Natural killer cell treated with Interleukin-12 subunit alpha and Interleukin-12 subunit beta and Interleukin-15 and Interleukin-18, amount 100 ng/mL, for 72 hours (primary cell): ENCODE results near the gene CDH16. TPM values are rescaled to one million over a fixed set of nuclear protein-coding genes. Genes with fewer than 3 reads are reported as not detected.
"Not testable (repeated sequence)": the region's sequence is repeated elsewhere in the genome, so short reads cannot be mapped to it uniquely, and the experiment has no call there.

ENCODE experiments used
- ATAC-seq, 2 donors: fragments of 150-1000 bp; cut with Tn5 transposase in 1 of 2; sonication (Bioruptor Pico), chemical (Tn5 transposase) in 1 of 2; 2 replicates each; pipeline ENCODE4 v1.10.0; 2021
- DNase-seq: peaks from one replicate; pipeline ENCODE4 v3.0.0; 2022; ENCODE audit warnings: low spot score
- H3K27ac Mint-ChIP-seq, 2 donors: 1 replicate in 1 of 2; 2 replicates in 1 of 2; pipeline ENCODE4 v1.8.0; 2022; ENCODE audit warnings: mixed read lengths in 2 of 2, mild to moderate bottlenecking in 1 of 2, moderate library complexity in 1 of 2
- H3K27me3 Mint-ChIP-seq, 2 donors: 1 replicate in 1 of 2; 2 replicates in 1 of 2; pipeline ENCODE4 v1.8.0; 2022; ENCODE audit warnings: mixed read lengths in 2 of 2
- H3K36me3 Mint-ChIP-seq: one replicate; pipeline ENCODE4 v1.8.0; 2022; ENCODE audit warnings: mixed read lengths
- H3K4me1 Mint-ChIP-seq, 2 donors: 1 replicate in 1 of 2; 2 replicates in 1 of 2; pipeline ENCODE4 v1.8.0; 2022; ENCODE audit warnings: low read depth in 2 of 2, mixed read lengths in 2 of 2, mild to moderate bottlenecking in 1 of 2
- H3K4me3 Mint-ChIP-seq: one replicate; pipeline ENCODE4 v1.8.0; 2022; ENCODE audit warnings: mixed read lengths
- H3K9me3 Mint-ChIP-seq: 2 replicates; pipeline ENCODE4 v1.8.0; 2022; ENCODE audit warnings: mixed read lengths
- total RNA-seq, 2 donors: library from RNA; stranded (reverse); gene quantifications; one replicate each; pipeline ENCODE4 v1.2.3, GENCODE V29; 2022

CDH16 gene
- total RNA-seq, 2 donors from 2014 or later: not detected

DNA sequence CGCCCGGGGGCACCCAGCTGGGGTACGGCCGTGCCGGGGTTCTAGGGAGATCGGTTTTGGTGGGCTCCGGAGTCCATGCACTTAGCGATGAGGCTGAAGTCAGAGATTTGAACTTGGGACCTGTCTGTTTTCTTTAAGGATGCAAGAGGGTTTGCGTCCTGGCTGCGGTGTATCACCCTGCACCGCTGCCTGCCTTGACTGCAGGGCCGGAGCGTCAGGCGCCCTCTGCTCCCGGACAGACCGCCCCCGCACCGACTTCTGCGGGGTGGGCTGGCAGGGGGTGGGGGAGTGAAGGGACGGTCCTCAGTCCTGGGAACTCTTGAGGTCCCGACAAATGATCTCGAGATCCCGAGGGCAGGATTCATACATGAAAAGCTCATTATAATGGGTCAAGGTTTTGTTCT, 37.7 kb downstream of the CDH16 start:
- peaks cover 38 to 41% of the 10 kb centered on the region in 2 donors for H3K4me1 Mint-ChIP-seq
- ATAC-seq (peak in 1 of 2 donors; percentile 31), DNase-seq (no peak)
- H3K4me3 Mint-ChIP-seq: peak overlapping the region; percentile 95
- no peaks in the 10 kb centered on the region for H3K36me3 Mint-ChIP-seq
- H3K9me3 Mint-ChIP-seq: peaks cover 2% of the 10 kb centered on the region
- no peak overlapping the region for H3K27ac Mint-ChIP-seq
- no peaks in the 10 kb centered on the region for H3K27me3 Mint-ChIP-seq

DNA sequence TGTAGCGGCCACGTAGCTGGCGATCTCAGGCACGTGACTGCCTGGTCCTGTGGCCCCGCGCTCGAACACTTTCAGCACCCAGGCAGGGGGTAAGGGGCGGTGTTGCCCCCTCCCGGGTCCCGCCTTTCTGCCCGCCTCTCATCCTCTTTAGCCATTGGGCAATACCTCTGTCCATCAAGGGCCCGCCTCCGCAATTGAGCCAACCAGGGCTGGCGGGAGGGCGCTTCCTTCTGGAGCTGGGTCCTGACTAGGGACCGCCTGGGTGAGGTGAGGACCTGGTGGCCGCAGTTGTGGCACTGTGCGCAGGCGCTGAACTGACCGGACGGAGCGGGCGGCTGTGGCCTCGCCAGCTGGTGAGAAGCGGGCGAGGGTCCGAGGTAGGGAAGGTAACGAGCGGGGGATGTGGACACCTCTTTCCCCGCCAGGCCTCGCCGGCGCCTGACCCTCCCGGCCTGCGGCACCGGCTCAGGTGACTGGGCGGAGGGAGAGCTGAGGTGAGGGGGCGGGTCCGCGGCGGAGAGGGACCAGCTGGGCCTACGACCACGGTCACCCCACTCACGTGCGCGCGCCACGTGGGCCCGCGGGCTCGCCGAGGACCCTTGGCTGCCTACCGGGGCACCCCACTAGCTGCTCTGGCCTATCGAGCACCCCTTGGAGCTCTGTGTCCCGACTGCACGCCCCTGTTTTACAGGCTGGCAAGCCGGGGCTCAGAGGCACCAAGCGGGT, 38.2 kb downstream of the CDH16 start, which contains the start of gene PDP2:
TSS of gene PDP2 (plus strand) at position 228 of the 726 bp plus-strand sequence. CDS start 3,770 bp downstream, outside the sequence.
- DNase-seq: peak; percentile 97
- ATAC-seq: peak; percentile 98
- Mint-ChIP-seq H3K4me3 (peak within 1 kb of the TSS; percentile 95), H3K27me3 (no peaks in the 10 kb centered on the region), H3K9me3 (peaks cover 2% of the 10 kb centered on the region), H3K27ac (peak within 1 kb of the TSS; percentile 84 to 94), H3K4me1 (peaks cover 39 to 40% of the 10 kb centered on the region in 2 donors), H3K36me3 (no peaks in the 10 kb centered on the region)

DNA sequence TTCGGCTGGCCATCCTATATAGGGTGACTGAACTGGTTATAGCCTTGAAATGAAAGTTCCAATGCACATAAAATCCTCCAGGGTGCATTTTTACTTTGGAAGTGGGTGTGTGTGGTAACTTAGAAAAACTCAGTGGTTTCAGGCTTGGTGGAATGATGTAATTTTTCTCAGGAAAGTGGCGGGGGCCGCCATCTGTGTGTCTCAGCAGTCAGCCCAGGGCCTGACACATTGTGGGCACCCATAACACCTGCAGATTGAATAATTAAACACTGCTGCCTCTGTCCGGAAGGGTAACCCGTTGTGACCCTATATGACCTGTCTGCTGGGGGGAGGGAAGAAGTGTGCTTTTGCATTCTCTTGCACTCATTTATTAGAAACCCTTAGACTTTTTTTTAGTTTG, 40.6 kb downstream of the CDH16 start:
- H3K36me3 Mint-ChIP-seq: no peaks in the 10 kb centered on the region
- H3K27ac Mint-ChIP-seq: peak overlapping the region; percentile 61 to 91
- peaks cover 2% of the 10 kb centered on the region for H3K9me3 Mint-ChIP-seq
- peak overlapping the region; percentile 73 for H3K4me3 Mint-ChIP-seq
- DNase-seq (peak; percentile 75), ATAC-seq (peak in 1 of 2 donors; percentile 21)
- H3K4me1 Mint-ChIP-seq: peaks cover 53 to 57% of the 10 kb centered on the region in 2 donors
- H3K27me3 Mint-ChIP-seq: no peaks in the 10 kb centered on the region

GRCh38 chr16:66874079-66874775, 44.5 kb downstream of the CDH16 start:
- ATAC-seq: peak in 1 of 2 donors; percentile 29
- H3K4me1 Mint-ChIP-seq: peaks cover 45 to 46% of the 10 kb centered on the region in 2 donors
- peak overlapping the region; percentile 85 for H3K4me3 Mint-ChIP-seq
- no peaks in the 10 kb centered on the region for H3K36me3 Mint-ChIP-seq
- peaks cover 2% of the 10 kb centered on the region for H3K9me3 Mint-ChIP-seq
- peak overlapping the region; percentile 57 to 95 for H3K27ac Mint-ChIP-seq
- H3K27me3 Mint-ChIP-seq: no peaks in the 10 kb centered on the region
- DNase-seq: no peak

GRCh38 chr16:66873685-66874055, 45.0 kb downstream of the CDH16 start:
- Mint-ChIP-seq H3K27ac (peak overlapping the region; percentile 57 to 95), H3K4me1 (peaks cover 44% of the 10 kb centered on the region in 2 donors)

DNA sequence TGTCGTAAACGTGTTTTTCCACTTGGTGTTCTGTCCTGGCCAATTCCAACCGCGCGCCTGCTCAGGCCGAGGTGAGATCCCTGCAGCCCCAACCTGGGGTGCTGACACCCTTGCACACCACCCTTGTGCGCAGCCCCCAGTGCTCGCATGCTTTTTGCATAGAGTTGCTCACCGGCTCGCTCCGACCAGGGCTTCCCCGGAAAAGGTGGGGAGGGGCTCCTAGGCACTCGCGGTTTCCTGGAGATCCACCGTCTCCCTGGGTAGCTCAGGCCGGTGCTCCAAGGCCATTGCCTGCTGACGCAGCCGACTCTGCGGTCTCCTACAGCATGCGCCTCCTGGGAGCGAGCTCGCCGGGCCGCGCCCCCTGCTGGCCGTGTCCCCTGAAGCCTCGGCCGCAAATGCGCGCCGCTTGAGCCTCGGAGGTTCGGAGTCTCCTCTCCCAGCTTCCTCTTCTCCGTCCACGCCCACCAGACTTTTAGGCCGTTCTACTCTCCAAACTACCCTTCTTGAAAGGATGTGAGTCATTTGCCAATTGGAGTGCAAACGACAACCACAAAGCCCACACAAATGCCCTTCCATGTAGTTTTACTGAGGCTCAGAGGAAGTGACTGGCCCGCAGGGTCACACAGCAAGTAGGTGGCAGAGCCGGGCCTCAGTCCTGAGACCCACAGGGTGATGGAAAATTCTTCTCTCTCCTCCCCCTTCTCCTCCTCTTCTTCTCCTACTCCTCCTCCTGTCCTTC, 45.6 kb downstream of the CDH16 start:
- Mint-ChIP-seq H3K4me1 (peaks cover 39 to 40% of the 10 kb centered on the region in 2 donors), H3K4me3 (peak overlapping the region; percentile 83), H3K9me3 (peaks cover 2% of the 10 kb centered on the region), H3K27me3 (no peaks in the 10 kb centered on the region), H3K27ac (peak overlapping the region; percentile 57 to 95), H3K36me3 (no peaks in the 10 kb centered on the region)
- ATAC-seq: peak; percentile 95 to 97
- DNase-seq: peak; percentile 99

More at GRCh38 chr16:66873685-66874055, 45.0 kb downstream of the CDH16 start:
- Mint-ChIP-seq H3K27me3 (no peaks in the 10 kb centered on the region), H3K36me3 (no peaks in the 10 kb centered on the region), H3K9me3 (peaks cover 2% of the 10 kb centered on the region), H3K4me3 (peak overlapping the region; percentile 85)
- ATAC-seq (no peak), DNase-seq (no peak)

DNA sequence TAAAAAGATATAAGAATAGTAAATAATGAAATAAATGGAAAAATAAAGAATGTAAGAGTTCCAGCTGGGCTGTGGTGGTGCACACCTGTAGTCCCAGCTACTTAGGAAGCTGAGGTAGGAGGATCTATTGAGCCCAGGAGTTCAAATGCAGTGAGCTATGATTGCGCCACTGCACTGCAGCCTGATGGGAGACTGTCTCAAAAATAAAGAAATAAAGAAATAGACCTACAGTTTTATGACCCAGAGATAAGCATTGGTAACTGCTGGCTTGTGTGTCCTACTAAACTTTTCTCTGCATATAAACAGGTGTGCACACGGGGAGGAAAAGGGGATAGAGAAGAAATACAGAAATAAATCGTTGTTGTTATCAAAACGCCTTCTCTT, 46.1 kb downstream of the CDH16 start:
- DNase-seq (no peak), ATAC-seq (no peak)
- peaks cover 39 to 41% of the 10 kb centered on the region in 2 donors for H3K4me1 Mint-ChIP-seq
- no peaks in the 10 kb centered on the region for H3K36me3 Mint-ChIP-seq
- peaks cover 2% of the 10 kb centered on the region for H3K9me3 Mint-ChIP-seq
- peak overlapping the region; percentile 57 to 95 for H3K27ac Mint-ChIP-seq
- H3K4me3 Mint-ChIP-seq: peak overlapping the region; percentile 83
- H3K27me3 Mint-ChIP-seq: no peaks in the 10 kb centered on the region

DNA sequence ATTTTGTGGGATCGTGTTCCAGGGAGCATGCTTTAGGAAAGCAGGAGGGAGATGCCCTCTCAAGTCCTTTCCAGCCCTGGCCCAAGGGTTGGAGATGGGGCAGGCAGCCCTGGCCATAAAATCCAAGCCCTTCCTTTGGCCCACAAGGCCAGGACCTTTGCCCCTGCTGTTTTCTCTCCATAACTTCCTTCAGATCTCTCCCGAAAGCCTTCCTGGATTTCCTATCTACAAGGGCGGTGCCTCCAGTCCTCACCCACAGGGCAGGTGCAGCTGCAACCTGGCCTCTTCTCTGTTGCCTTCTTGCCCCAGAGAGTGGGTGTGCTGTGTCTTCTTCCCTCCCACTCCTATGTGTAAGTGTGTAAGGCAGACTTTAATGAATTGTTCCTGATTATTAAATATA, 46.8 kb downstream of the CDH16 start:
- Mint-ChIP-seq H3K9me3 (peaks cover 2% of the 10 kb centered on the region), H3K4me1 (peaks cover 39 to 42% of the 10 kb centered on the region in 2 donors), H3K4me3 (peak overlapping the region; percentile 45), H3K36me3 (no peaks in the 10 kb centered on the region), H3K27ac (peak overlapping the region in 1 of 2 donors; percentile 95), H3K27me3 (no peaks in the 10 kb centered on the region)
- no peak for ATAC-seq
- DNase-seq: no peak

- H3K4me1 Mint-ChIP-seq: peaks cover 38 to 39% of the 10 kb centered on the region in 2 donors
These were observed 47.3 kb downstream of the CDH16 start for GRCh38 chr16:66871363-66871762.

GRCh38 chr16:66869424-66869823, 49.3 kb downstream of the CDH16 start:
- ATAC-seq: no peak
- Mint-ChIP-seq H3K27me3 (no peaks in the 10 kb centered on the region), H3K9me3 (no peaks in the 10 kb centered on the region), H3K4me1 (peaks cover 24 to 25% of the 10 kb centered on the region in 2 donors), H3K27ac (no peak overlapping the region), H3K36me3 (no peaks in the 10 kb centered on the region), H3K4me3 (no peak overlapping the region)
- DNase-seq: no peak

More at GRCh38 chr16:66871363-66871762, 47.3 kb downstream of the CDH16 start:
- DNase-seq, H3K36me3 Mint-ChIP-seq, H3K9me3 Mint-ChIP-seq, ATAC-seq, H3K27me3 Mint-ChIP-seq: not testable (repeated sequence)
- Mint-ChIP-seq H3K4me3 (peak overlapping the region; percentile 45), H3K27ac (peak overlapping the region in 1 of 2 donors; percentile 37)

- H3K4me3 Mint-ChIP-seq: no peak overlapping the region
- H3K27me3 Mint-ChIP-seq: no peaks in the 10 kb centered on the region
- H3K27ac Mint-ChIP-seq: no peak overlapping the region
- DNase-seq: no peak
- no peak for ATAC-seq
- H3K36me3 Mint-ChIP-seq: no peaks in the 10 kb centered on the region
- no peaks in the 10 kb centered on the region for H3K9me3 Mint-ChIP-seq
- H3K4me1 Mint-ChIP-seq: peaks cover 5 to 9% of the 10 kb centered on the region in 2 donors
These were observed 55.0 kb downstream of the CDH16 start for GRCh38 chr16:66863707-66864106.

DNA sequence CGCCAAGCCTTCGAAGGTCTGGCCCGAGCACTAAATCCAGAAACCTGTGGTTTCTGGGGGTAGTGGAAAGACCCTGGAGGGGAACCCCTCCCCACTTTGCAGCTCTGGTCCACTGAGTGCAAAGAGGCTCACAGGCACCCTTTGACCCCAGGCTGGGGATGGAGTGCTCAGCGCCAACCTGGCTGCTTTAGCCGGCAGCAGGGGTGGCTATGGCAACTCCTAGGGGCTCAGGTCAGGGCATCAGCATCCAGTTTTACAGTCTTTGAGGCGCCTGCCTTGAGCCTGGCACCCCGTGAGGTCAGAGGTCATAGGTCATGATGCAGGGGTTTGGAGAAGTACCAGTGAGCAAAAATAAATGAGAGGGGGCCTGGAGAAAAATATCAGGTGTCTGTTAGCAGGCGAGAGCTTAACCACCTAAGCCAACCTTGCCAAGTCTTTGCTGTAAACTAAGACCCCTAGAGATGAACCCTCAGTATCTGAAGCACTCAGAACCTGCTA, 56.6 kb downstream of the CDH16 start:
- Mint-ChIP-seq H3K27ac (no peak overlapping the region), H3K9me3 (no peaks in the 10 kb centered on the region), H3K36me3 (no peaks in the 10 kb centered on the region), H3K27me3 (no peaks in the 10 kb centered on the region), H3K4me1 (no peaks in the 10 kb centered on the region), H3K4me3 (no peak overlapping the region)
- ATAC-seq (no peak), DNase-seq (no peak)

DNA sequence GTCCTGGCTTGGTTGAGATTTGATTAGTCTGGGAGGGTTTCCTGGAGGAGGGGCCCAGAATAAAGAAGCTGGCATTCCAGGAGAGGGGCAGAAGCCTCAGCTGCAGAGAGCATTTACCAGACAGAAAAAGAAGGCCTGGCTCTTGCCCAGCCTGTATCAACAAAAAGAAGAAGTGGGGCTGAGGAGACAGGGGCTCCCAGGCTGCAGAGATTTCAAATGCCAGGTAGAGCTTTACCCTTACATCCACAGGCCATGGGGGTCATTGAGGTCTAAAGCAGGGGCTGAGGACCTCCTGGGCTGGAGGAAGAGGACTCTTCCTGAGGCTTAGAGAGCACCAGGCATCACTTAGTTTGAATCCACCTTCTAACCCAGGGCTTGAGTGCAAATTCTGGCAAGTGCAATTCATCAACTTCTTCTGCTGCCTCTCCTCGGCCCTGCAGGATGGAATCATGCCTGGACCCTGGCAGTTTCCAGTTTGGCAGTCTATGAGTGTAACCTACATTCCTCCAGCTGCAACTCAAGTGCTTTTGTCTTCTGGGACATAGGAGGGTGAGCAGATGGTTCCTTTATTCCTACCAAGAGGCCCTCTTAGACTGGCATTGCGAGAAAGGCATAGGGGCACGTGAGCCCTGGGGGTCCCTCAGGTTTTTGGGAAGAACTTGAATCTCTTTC, 59.2 kb downstream of the CDH16 start:
- Mint-ChIP-seq H3K4me3 (no peak overlapping the region), H3K27ac (no peak overlapping the region), H3K9me3 (no peaks in the 10 kb centered on the region), H3K4me1 (no peaks in the 10 kb centered on the region), H3K36me3 (no peaks in the 10 kb centered on the region), H3K27me3 (no peaks in the 10 kb centered on the region)
- no peak for DNase-seq
- ATAC-seq: no peak
